ENCODE measurements around the gene ANG. TPM values are rescaled to one million over a fixed set of nuclear protein-coding genes. Genes with fewer than 3 reads are reported as not detected.

ANG gene
- total RNA-seq, 3 donors from 2014 or later (not counting 1 experiment from before 2014, with no cell fraction given): 0.35 TPM; not detected in 2

- Mint-ChIP-seq H3K4me3 (no peak overlapping the region), H3K27ac (no peak overlapping the region), H3K27me3 (ENCODE audit: low read depth in 2 of 2) (no peaks in the 10 kb centered on the region), H3K9me3 (no peaks in the 10 kb centered on the region), H3K4me1 (no peaks in the 10 kb centered on the region), H3K36me3 (no peaks in the 10 kb centered on the region)
- DNase-seq (peak; percentile 73 to 91), ATAC-seq (peak; percentile 45 to 68 (median 59))
- H3K9me3 ChIP-seq (ENCODE audit: control insufficient read depth, insufficient read depth, low read length): no peaks in the 10 kb centered on the region
- H3K36me3 ChIP-seq (ENCODE audit: control insufficient read depth, insufficient read depth, low read length): no peaks in the 10 kb centered on the region
- H3K27ac ChIP-seq (ENCODE audit: low read length): peak overlapping the region; percentile 99
- TF ChIP-seq CTCF (IDR thresholded peaks at IDR 0.05): no peak
- no peaks in the 10 kb centered on the region for H3K27me3 ChIP-seq (ENCODE audit: control insufficient read depth, insufficient read depth, low read length)
- intact Hi-C loops (cut with micrococcal nuclease): loop anchor here (1.0 to 5.0 kb wide), 5 partner anchors 8 to 376 kb away; partner anchors contain the start of genes APEX1, OSGEP, PARP2 and TEP1
- peaks cover 44% of the 10 kb centered on the region for H3K4me1 ChIP-seq (ENCODE audit: control insufficient read depth, insufficient read depth, low read length)
- under 1% methylated on average over 38 of the region's 38 CpGs for WGBS (ENCODE audit: insufficient coverage)
- H3K4me3 ChIP-seq (ENCODE audit: low read length): peak overlapping the region; percentile 95
Observed at GRCh38 chr14:20683125-20683890, 5.3 kb upstream of the ANG start.

- Mint-ChIP-seq H3K4me3 (no peak within 1 kb of the TSS), H3K9me3 (no peaks in the 10 kb centered on the region), H3K4me1 (no peaks in the 10 kb centered on the region), H3K27ac (no peak within 1 kb of the TSS), H3K36me3 (no peaks in the 10 kb centered on the region), H3K27me3 (ENCODE audit: low read depth in 2 of 2) (no peaks in the 10 kb centered on the region)
- intact Hi-C loops (cut with micrococcal nuclease): loop anchor here (1.0 to 5.0 kb wide), 5 partner anchors 7 to 377 kb away; partner anchors contain the start of genes APEX1, OSGEP, PARP2 and TEP1
- peak; percentile 29 to 57 (median 45) for ATAC-seq
- peak within 1 kb of the TSS; percentile 95 for H3K4me3 ChIP-seq (ENCODE audit: low read length)
- DNase-seq: peak; percentile 84 to 92
- no peaks in the 10 kb centered on the region for H3K36me3 ChIP-seq (ENCODE audit: control insufficient read depth, insufficient read depth, low read length)
- peak within 1 kb of the TSS; percentile 99 for H3K27ac ChIP-seq (ENCODE audit: low read length)
- H3K4me1 ChIP-seq (ENCODE audit: control insufficient read depth, insufficient read depth, low read length): peaks cover 44% of the 10 kb centered on the region
- TF ChIP-seq CTCF (IDR thresholded peaks at IDR 0.05): no peak
- H3K27me3 ChIP-seq (ENCODE audit: control insufficient read depth, insufficient read depth, low read length): no peaks in the 10 kb centered on the region
- WGBS (ENCODE audit: insufficient coverage): under 1% methylated on average over 42 of the region's 42 CpGs
- no peaks in the 10 kb centered on the region for H3K9me3 ChIP-seq (ENCODE audit: control insufficient read depth, insufficient read depth, low read length)
Observed at GRCh38 chr14:20683891-20684661, 4.5 kb upstream of the ANG start, which contains the start of gene RNASE4. RNASE4 (plus strand) TSS chr14:20684560; CDS start chr14:20699372, 14,812 bp downstream.

- DNase-seq (no peak), ATAC-seq (no peak)
- H3K9me3 ChIP-seq (ENCODE audit: control insufficient read depth, insufficient read depth, low read length): no peaks in the 10 kb centered on the region
- WGBS (ENCODE audit: insufficient coverage): 47% methylated on average over 20 of the region's 22 CpGs
- TF ChIP-seq CTCF (IDR thresholded peaks at IDR 0.05): no peak
- peaks cover 40% of the 10 kb centered on the region for H3K4me1 ChIP-seq (ENCODE audit: control insufficient read depth, insufficient read depth, low read length)
- peak overlapping the region; percentile 99 for H3K27ac ChIP-seq (ENCODE audit: low read length)
- intact Hi-C loops (cut with micrococcal nuclease): loop anchor here (5.0 kb wide), 2 partner anchors 273 to 378 kb away; partner anchors contain the start of genes TEP1 and TTC5
- no peaks in the 10 kb centered on the region for H3K9me3 Mint-ChIP-seq
- no peak overlapping the region for H3K4me3 Mint-ChIP-seq
- no peaks in the 10 kb centered on the region for H3K4me1 Mint-ChIP-seq
- H3K36me3 Mint-ChIP-seq: no peaks in the 10 kb centered on the region
- no peak overlapping the region for H3K27ac Mint-ChIP-seq
- H3K36me3 ChIP-seq (ENCODE audit: control insufficient read depth, insufficient read depth, low read length): no peaks in the 10 kb centered on the region
- H3K27me3 Mint-ChIP-seq (ENCODE audit: low read depth in 2 of 2): no peaks in the 10 kb centered on the region
- H3K27me3 ChIP-seq (ENCODE audit: control insufficient read depth, insufficient read depth, low read length): no peaks in the 10 kb centered on the region
- peak overlapping the region; percentile 95 for H3K4me3 ChIP-seq (ENCODE audit: low read length)
Observed at GRCh38 chr14:20684662-20685456, 3.7 kb upstream of the ANG start.

All from natural killer cell (primary cell).